Calu3 (cell line): ENCODE results near the gene TH. TPM values are rescaled to one million over a fixed set of nuclear protein-coding genes. Genes with fewer than 3 reads are reported as not detected.

Experiments used
- BruUV-seq: library from RNA; stranded (reverse); fragments of 400-500 nt; replicated peaks from 2 replicates; lab custom pipeline; 2021; lab: Mats Ljungman, UMichigan
- CTCF ChIA-PET: fragments of 300-600 bp; sonication (Branson Sonifier 250); formaldehyde crosslinking; loops from one replicate; lab custom pipeline; 2022; ENCODE audit warnings: antibody characterized with exemption; lab: Charles Lee
- DNase-seq: peaks from one replicate; pipeline ENCODE4 v3.0.0; 2022
- H3K27ac Mint-ChIP-seq: one replicate; pipeline ENCODE4 v1.8.0; 2022; ENCODE audit warnings: mixed read lengths; ENCODE audit not compliant: unreplicated experiment
- H3K27me3 Mint-ChIP-seq: one replicate; pipeline ENCODE4 v1.8.0; 2022; ENCODE audit warnings: mixed read lengths; ENCODE audit not compliant: unreplicated experiment
- H3K36me3 Mint-ChIP-seq: one replicate; pipeline ENCODE4 v1.8.0; 2022; ENCODE audit warnings: mild to moderate bottlenecking, moderate library complexity, mixed read lengths; ENCODE audit not compliant: insufficient read depth, unreplicated experiment
- H3K4me1 Mint-ChIP-seq: one replicate; pipeline ENCODE4 v1.8.0; 2022; ENCODE audit warnings: mild to moderate bottlenecking, low read depth, mixed read lengths; ENCODE audit not compliant: unreplicated experiment
- H3K4me3 Mint-ChIP-seq: one replicate; pipeline ENCODE4 v1.8.0; 2022; ENCODE audit warnings: mild to moderate bottlenecking, low read depth, moderate library complexity, mixed read lengths; ENCODE audit not compliant: unreplicated experiment
- H3K9me3 Mint-ChIP-seq: one replicate; pipeline ENCODE4 v1.8.0; 2022; ENCODE audit warnings: low read depth, mixed read lengths; ENCODE audit not compliant: unreplicated experiment
- intact Hi-C: fragments of 100-400 bp; cut with micrococcal nuclease; formaldehyde crosslinking; loops from one replicate; pipeline ENCODE4 v1.10.0; 2022; ENCODE audit not compliant: unreplicated experiment
- total RNA-seq: library from RNA; stranded (reverse); gene quantifications from 2 replicates; pipeline ENCODE4 v1.2.3, GENCODE V29; 2022
- TF ChIP-seq, protein P1 (sequence below): fragments of 200-600 bp; IDR thresholded peaks from one replicate; pipeline ENCODE4 v1.8.0; 2022; ENCODE audit warnings: antibody characterized with exemption; ENCODE audit not compliant: unreplicated experiment

Gene TH
- total RNA-seq, 1 experiment from 2014 or later: not detected

DNA sequence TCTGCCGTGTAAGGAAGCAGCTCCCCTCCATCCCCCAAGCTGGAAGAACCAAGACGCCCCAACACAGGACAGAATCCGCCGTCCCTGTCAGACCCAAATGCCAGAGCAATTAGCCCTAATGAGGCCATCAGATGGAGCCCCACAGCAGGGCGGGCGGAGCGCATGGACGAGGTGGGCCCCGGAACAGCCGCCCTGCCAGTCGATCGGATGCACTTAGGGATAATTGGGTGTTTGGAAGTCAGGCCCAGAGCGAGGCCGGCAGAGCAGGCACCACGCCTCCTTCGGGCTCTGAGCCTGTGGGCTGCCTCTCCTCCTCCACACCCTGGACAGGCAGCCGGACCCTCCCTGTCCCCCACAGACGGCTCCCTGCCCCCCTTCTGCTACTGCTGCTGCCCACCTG is 5.5 kb upstream of the TH start:
- H3K4me1 Mint-ChIP-seq: peaks cover 9% of the 10 kb centered on the region
- no TSS peak for BruUV-seq
- no peak for DNase-seq
- intact Hi-C loops: no loop called here
- peaks cover 17% of the 10 kb centered on the region for H3K27me3 Mint-ChIP-seq
- TF ChIP-seq, protein P1, sequence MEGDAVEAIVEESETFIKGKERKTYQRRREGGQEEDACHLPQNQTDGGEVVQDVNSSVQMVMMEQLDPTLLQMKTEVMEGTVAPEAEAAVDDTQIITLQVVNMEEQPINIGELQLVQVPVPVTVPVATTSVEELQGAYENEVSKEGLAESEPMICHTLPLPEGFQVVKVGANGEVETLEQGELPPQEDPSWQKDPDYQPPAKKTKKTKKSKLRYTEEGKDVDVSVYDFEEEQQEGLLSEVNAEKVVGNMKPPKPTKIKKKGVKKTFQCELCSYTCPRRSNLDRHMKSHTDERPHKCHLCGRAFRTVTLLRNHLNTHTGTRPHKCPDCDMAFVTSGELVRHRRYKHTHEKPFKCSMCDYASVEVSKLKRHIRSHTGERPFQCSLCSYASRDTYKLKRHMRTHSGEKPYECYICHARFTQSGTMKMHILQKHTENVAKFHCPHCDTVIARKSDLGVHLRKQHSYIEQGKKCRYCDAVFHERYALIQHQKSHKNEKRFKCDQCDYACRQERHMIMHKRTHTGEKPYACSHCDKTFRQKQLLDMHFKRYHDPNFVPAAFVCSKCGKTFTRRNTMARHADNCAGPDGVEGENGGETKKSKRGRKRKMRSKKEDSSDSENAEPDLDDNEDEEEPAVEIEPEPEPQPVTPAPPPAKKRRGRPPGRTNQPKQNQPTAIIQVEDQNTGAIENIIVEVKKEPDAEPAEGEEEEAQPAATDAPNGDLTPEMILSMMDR: no peak
- H3K27ac Mint-ChIP-seq: no peak overlapping the region
- no peak overlapping the region for H3K4me3 Mint-ChIP-seq
- no peaks in the 10 kb centered on the region for H3K9me3 Mint-ChIP-seq
- CTCF ChIA-PET: no interaction called here
- H3K36me3 Mint-ChIP-seq: no peaks in the 10 kb centered on the region

DNA sequence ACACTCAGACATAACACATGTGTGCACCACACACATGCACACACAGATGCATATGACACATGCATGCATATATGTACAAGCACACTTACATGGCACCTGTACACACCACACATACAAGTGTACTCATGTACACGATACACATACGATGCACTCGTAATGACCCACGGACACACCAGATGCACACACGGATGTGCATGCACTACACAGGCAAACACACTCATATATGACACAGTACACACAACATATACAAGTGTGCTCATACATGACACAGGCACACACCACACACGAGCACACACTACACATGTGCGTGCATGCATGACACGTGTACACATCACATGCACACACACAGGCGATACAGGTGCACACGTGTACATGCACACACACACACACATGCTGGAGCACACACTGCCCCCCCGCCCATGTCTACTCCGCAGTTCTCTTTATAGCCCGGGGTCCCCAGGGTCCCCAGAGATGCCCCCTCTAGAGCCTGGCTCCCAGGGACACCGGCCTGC is 4.8 kb upstream of the TH start:
- intact Hi-C loops: no loop called here
- H3K9me3 Mint-ChIP-seq: no peaks in the 10 kb centered on the region
- peaks cover 18% of the 10 kb centered on the region for H3K27me3 Mint-ChIP-seq
- H3K27ac Mint-ChIP-seq: no peak overlapping the region
- no peak overlapping the region for H3K4me3 Mint-ChIP-seq
- no peak for DNase-seq
- no TSS peak for BruUV-seq
- CTCF ChIA-PET: no interaction called here
- H3K4me1 Mint-ChIP-seq: peaks cover 9% of the 10 kb centered on the region
- H3K36me3 Mint-ChIP-seq: no peaks in the 10 kb centered on the region
- TF ChIP-seq, protein P1: no peak

DNA sequence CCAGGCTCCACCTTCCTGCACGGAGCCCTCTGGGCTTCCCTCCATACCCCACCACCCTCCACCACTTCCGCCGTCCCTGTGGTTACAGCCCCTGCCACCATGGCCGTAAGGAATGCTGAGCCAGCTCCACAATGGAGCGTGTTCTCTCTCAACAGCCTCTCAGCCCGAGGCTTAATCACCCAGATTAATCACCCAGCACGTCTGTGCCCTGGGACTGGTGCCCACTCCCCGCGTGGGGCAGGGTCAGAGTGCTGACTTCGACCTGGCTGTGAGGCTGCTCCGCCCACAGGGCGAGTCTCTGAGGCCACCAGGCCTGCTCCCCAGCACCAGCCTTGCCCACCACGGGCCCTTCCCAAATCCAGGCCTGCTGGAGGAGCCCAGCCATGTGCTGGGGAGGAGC is 4.0 kb upstream of the TH start:
- TF ChIP-seq, protein P1: no peak
- no peak for DNase-seq
- intact Hi-C loops: no loop called here
- H3K27me3 Mint-ChIP-seq: peaks cover 26% of the 10 kb centered on the region
- H3K27ac Mint-ChIP-seq: no peak overlapping the region
- H3K4me3 Mint-ChIP-seq: no peak overlapping the region
- no peaks in the 10 kb centered on the region for H3K36me3 Mint-ChIP-seq
- H3K9me3 Mint-ChIP-seq: no peaks in the 10 kb centered on the region
- CTCF ChIA-PET: no interaction called here
- no TSS peak for BruUV-seq
- H3K4me1 Mint-ChIP-seq: peaks cover 9% of the 10 kb centered on the region

DNA sequence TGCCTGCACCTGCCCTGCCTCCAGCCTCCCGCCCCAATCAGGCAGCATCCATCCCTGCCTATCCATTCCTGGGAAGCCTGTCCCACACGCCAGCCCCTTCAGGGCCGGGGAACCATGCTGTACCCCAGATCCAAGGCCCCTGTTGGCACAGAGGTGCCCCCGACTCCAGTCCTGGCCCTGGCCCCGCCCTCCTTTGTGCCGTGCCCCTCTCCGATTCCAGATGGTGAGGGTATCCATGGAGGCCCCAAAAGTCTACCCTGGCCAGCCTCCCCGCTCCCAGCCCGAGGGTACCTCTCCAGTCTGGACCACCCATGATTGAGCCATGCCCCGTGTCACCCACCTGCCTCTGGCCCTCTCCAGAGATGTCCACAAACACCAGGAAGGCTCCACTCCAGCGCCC is 2.7 kb upstream of the TH start:
- H3K9me3 Mint-ChIP-seq: no peaks in the 10 kb centered on the region
- no peaks in the 10 kb centered on the region for H3K36me3 Mint-ChIP-seq
- H3K27ac Mint-ChIP-seq: no peak overlapping the region
- intact Hi-C loops: no loop called here
- H3K27me3 Mint-ChIP-seq: peaks cover 30% of the 10 kb centered on the region
- BruUV-seq: no TSS peak
- no peak for DNase-seq
- peaks cover 7% of the 10 kb centered on the region for H3K4me1 Mint-ChIP-seq
- CTCF ChIA-PET: interaction anchor here (1.0 to 1.3 kb wide), 2 partner anchors 23 to 522 kb away, joined by 3 to 4 read pairs; no protein-coding TSS in a partner anchor
- H3K4me3 Mint-ChIP-seq: no peak overlapping the region
- TF ChIP-seq, protein P1: no peak
